NCI-H1694 (cell line): ENCODE results near the gene SKP1.

Experiments used
- DNase-seq: peaks from one replicate; lab custom pipeline; 2025; lab: John Stamatoyannopoulos, UW

Gene SKP1

DNA sequence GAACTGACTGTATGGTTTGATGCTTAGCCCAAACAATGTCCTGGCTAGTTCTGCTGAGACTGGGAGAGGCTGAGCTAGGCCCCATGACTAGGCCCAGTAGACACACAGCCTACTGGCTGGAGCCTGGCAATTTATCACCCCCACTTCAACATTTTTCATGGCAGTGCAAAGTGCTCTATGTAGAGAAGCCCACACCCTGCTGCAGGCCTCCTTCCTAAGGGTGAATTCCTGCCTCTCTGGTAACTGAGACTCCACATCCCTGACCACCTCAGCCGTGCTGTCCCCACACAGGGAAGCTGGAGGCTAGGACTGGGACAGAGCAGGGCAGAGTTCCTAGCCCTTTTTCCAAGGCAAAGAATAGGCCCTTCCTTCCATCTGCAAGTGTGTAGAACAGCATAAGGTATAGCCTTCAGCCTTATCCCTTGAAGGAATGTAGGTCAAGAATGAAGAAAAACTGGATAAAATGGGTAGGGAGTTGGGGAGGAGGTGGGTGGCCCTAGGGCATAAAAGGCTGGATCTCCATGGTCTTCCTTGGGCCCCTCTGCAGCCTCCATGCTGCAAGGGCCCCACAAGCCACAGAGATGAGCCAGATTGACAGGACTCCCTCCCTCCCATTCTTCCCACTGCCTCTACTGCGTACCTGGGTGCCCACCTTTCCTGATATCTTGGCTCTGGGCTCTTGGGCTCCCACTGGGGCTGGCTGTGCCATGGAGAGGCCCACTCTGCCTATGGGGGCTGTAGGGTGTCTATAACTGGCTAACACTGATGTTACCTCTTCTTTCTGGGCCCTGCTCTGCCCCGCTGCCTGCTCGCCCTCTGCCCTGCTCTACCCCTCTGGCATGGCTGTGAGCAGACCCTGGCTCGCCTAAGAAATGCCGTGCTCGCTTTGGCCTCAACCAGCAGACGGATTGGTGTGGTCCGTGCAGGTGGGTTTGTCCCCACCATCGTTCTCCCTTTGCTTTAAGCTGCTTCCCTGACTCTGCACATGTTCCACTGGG is 32.5 kb downstream of the SKP1 start:
- DNase-seq: no peak

GRCh38 chr5:134143431-134143830 is 33.3 kb downstream of the SKP1 start:
- no peak for DNase-seq

GRCh38 chr5:134142806-134143205 is 33.9 kb downstream of the SKP1 start:
- no peak for DNase-seq

DNA sequence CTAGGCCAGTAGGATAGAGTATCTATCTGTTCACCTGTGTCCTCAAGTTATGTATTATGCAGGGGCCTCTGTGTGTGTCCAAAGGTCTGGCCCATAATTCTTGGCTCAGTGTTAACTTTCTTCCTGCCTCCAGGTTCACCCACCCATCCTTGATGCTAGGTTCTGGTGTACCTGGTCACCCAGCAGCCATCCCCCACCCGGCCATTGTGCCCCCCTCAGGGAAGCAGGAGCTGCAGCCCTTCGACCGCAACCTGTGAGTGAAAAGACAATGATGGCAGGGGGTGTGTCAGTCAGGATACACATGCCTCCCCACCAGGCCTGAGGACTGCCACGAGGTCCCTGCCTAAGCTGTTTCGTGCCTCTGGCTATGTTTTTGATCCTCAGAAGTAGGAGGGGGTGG is 34.7 kb downstream of the SKP1 start:
- DNase-seq: no peak

- no peak for DNase-seq
These were observed 35.3 kb downstream of the SKP1 start for GRCh38 chr5:134141331-134142050.

GRCh38 chr5:134140530-134141201 is 36.1 kb downstream of the SKP1 start:
- peak; percentile 77 for DNase-seq

GRCh38 chr5:134139891-134140469 is 36.8 kb downstream of the SKP1 start:
- no peak for DNase-seq

DNA sequence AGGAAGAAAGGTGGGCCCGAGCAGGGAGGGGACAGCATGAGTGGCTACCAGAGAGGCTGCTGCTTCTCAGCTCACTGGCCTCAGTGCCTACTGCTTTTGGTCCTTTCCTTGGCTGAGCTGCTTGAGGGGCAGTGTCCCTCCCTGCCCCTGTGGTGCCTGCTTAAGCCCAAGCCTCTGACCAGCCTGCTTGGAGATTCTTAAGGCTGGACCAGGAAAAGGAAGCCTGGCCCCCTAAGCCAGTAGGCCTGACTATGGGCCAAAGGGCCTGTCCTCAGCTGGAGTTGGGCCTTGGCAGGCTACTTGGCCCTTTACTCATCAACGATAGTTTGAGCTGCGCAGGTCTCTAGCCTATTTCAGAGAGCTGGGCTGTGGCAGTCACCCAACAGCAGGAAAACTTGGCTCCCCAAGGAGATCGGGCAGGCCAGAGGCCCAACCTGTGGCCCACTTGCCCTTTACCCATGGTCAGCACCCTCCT is 37.3 kb downstream of the SKP1 start:
- DNase-seq: no peak

- no peak for DNase-seq
These were observed 38.1 kb downstream of the SKP1 start for GRCh38 chr5:134138416-134139376.

DNA sequence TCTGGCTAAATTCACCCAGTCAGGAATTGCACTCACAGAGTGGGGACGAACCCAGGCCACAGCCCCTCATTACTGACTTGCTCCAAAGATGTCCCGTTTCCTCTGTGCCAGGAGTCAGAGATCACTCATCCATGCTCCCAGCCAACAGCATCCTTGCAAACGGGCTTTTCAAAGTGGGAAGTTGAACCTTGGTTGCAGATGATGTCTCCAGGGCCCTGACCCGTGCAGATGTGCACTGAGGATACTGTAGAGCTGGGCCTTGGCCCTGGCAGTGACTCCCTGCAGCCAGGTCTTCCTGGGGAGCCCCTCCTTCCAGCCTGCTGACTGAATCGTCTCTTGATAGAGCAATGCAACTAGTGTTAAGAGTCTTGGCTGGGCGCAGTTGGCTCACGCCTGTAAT is 40.0 kb downstream of the SKP1 start:
- DNase-seq: no peak

DNA sequence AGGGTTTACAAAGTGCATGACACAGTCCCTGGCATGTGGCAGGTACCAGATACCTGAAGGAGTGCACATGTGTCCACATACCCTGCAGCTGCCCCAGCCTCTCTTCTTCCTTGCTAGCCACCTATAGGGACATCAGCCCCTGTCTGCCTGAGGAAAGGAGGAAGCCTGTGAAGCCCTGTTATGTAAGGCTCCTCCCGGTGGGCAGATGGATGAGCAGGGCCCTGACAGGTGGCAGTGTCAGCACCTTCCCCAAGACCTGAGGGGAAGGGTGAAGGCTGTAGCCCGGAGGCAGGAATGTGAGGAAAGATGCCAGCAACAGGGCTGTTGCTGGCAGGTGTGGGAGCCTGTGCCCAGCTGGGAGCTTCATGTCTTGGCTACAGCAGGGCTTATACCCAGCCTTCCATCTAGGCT is 40.5 kb downstream of the SKP1 start:
- no peak for DNase-seq

- DNase-seq: no peak
These were observed 41.6 kb downstream of the SKP1 start for GRCh38 chr5:134135091-134135655.

DNA sequence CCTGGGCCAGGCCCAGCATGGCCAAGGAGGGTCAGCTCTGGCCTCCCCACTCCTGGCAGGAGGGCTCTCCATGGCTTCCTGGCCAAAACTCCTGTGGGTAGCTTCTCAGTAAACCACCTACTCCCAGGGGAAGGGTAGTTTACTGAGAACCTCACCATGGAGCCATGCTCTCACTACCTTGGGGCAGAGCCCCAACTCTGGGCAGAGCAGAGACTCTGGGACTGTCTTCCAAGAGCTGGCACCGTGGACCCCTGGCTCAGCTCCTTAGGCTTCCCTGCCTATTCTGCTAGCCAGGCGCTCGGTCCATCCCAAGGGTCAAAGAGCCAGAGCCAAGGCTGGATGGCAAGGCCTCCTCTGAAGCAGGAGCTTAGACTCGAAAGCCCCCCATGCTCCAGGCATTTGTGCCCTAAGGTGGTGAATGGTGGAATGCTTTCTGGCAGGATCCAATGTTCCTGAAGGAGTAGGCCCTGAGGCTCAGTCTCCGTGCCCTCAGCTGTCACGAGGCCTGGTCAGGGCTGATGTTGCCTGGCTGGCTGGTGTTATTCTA is 42.7 kb downstream of the SKP1 start:
- DNase-seq: no peak

DNA sequence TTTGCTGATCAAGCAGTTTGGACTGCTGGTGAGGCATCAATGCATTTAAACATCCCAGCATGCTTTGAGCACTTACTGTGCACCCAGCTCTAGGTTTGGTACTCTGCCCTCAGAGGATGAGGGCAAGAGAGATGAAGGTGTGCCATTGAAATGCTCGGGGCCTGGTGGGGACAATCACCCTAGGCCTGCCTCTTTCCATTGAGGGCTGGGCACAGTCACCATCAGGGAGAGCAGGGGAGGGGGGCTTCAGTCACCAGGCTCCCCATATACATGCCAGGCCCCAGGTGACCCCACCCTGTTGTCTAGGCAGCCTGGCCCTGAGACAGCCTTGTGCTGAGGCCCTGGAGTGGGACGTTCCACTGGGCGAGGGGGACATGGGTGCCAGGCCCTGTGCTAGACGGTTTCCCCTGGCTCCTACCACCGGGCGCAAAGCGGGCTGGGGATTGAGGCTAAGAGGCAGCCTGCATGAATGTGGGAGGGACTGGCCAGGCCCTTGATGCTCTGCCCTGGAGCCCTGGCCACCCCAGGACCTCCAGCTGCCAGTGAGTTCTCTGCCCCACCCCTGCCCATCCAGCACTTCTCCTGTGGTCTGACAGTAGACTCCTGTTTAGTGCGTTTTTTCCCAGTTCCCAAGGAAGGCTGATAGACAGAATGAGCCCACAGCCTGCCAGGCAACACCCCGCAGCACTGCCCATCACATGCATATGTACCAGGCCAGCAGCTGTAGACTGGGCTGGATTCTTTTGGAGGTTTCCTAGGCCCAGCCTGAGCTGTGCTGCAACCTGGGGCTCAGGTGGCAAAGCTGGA is 43.4 kb downstream of the SKP1 start:
- no peak for DNase-seq

DNA sequence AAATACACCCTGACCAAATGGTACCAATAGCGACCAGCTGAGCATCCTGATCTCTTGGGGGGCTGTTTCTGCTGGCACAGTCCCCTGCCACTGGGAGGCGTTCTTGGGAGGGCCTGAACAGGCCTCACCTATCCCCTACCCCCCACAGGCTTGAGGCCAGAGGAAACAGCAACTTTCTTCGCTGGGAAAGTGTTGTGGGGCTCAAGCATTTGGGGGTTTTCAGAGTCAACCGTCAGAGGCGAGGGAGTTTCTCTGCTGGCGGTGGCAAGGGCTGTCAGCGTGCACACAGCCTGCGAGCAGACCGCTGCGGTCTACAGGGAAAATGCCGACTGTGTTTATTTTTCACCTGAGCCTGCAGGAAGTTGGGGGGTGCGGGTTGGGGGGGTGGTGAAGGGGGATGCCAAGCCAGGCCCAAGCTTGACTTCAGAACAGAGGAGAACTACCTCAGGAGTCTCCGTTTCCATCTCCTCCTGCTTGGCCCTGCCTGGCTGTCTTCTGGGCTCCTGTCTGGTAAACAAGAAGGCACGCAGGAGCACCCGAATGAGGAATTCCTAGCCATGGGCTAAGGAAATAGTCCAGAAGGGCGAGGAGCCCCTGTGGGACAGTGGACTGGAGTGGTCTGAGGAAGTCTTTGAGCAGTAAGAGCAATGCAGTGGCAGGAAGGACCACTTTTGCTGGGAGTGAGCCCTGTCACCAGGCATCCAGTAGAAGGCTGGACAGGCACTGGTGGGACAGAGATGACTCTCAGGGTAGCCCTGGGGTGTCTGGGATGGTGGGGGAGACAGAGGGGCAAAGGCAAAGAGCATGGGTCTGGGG is 44.2 kb downstream of the SKP1 start:
- no peak for DNase-seq

DNA sequence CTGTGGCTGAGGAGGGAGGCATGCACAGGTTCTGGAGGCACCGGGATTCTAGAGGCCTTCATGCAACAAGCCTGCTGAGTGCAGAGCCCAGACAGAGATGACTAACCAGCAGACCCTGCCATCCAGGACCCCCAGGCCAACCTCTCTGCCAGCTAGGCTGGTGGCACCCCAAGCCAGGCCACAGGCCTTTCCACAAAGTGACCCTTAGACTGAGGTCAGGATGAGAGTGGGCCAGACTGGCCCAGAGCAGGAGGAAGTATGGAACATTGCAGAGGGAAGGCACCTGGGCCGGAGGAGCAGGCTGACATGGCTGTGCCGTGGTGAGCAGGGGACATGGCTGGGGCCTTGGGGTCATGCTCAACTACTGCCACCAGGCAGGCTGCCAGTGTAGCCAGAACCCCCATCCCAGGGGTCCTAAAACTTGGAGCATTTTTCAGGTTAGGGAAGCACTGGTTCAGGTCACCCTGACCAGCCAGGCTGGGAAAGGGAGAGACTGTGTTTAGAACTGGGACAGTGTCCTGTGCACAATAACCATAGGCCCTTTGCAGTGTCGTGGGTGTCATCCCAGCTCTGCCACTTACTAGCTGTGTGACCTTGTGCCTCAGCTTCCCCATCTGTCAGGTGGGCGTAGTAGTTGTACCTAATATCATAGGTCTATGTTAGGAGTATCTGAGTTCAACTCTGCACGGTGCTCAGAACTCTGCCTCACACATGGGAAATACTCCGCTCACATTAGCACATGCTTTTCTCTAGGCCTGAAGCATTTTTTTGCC is 45.0 kb downstream of the SKP1 start:
- no peak for DNase-seq

DNA sequence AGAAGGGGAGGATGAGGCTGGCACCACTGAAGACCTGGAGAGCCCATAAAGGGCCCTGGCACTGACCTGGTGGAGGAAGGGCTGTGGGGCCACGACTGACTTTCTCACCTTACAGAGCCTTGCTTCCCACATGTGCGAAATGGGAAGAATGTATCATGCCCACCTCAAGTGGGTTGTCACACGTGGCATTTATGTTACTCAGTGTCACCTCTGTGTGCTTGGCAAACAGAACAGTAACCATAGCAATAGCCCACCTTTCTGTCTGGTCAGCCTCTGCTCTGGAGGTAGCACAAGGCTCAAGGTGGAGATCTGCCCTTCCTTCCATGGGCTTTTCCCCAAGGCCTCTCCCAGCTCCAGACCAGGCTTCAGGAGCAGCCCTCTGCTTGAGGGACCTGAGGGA is 45.6 kb downstream of the SKP1 start:
- no peak for DNase-seq
